NCI-H2171 treated with DMSO at 0.1 percent for 48 hours (cell line): ENCODE results near the gene SPOCD1.

ENCODE experiments used
- DNase-seq: peaks from one replicate; lab custom pipeline; 2025; lab: John Stamatoyannopoulos, UW

The SPOCD1 gene

DNA sequence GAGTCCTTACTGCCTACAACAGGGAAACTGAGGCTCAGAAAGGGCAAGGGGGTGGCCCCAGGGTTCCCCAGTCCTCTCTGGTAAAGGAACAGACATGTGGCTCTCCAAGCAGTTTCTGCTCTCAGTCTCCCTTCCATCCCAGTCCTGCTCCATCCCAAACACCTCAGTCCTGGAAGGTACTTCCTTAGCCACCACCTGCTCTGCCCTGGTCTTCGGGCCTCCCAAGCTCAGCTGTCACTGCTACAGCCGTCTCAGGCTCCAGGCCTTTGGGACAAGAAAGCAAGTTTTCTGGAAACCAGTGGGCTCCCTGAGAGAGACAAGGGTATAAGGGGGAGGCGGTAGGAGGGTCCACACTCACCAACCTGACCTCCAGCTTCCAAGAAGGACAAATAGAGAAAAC is 28.6 kb downstream of the SPOCD1 start:
- DNase-seq: no peak

- DNase-seq: no peak
Observed at GRCh38 chr1:31786366-31787060, 29.3 kb downstream of the SPOCD1 start.

DNA sequence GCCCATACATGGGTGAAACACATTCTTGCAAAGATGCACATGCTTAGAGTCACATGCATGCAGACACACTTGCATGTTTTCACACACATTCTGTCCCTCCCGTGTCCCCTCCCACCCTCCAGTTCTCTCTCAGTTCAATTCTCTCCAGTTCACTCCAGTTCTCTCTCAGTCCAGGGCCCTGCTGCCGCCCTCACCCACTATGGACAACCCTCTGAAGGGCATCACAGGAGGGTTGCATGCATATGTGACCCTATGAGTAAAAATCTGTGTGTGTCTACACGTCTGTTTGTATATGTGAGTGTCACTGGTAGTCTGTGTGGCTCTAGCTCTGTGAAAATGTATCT is 29.9 kb downstream of the SPOCD1 start:
- no peak for DNase-seq

DNA sequence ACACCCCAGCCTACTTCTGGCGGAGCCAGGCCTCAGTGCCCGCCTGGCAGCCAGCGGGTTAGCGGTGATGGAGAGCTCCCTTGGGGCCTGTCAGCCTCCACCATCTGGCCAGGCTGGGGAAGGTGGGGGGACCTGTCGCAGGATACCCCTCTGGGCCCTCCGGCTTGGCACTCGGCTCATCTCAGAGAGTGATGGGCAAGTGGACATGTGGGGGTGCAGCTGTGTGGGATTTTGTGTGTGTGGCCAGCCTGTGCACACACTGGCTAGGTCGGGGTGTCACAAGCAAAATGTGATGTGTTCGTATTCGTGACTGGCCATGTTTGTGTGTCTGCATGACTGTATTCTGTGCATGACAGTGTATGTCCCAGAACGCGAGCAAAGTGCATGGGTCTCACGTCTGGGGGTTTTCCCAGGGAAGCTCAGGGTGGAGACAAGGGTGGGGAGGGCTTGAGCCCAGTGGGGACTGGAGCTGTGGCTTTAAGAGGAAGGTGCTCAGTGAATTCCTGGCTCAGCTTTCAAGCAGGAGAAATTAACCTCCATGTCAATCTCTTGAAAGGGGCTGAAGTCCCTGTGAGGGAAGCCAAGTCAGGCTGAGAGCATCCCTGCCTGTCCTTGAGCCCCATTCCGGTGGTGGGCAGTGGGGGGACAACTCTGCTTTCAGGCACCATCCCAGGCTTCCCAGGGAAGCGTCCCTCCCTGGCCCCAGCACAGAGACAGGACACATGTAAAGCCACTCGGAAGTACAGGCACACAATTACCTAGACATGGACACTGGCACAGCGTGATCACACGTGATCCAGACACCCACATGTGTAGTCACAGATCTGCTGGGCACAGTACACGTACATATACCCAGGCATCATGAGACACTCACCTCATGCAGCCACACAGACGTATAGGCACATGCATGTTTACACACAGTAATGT is 30.5 kb downstream of the SPOCD1 start:
- peak; percentile 87 for DNase-seq

- no peak for DNase-seq
Observed at GRCh38 chr1:31784356-31785019, 31.3 kb downstream of the SPOCD1 start.

DNA sequence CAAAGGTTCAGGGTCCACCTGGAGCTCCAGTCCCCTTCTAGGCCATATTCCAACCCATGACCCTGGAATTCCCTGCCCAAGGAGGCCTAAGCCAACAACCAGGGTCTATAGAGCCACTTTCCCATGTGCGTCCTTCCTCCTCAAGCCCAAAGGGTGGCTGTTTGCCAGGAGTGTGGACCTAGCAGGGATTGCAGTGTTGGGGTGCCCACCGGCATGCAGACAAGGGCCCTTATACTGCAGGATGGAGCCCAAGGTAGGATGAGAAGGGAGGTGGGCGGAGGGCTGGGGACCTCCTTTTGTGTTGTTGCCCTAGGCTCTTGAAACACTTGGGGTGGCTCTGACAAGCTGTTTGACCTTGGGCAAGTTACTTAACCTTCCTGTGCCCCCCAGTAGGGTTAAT is 32.0 kb downstream of the SPOCD1 start:
- no peak for DNase-seq

GRCh38 chr1:31782421-31783410 is 33.1 kb downstream of the SPOCD1 start:
- DNase-seq: no peak

- no peak for DNase-seq
Observed at GRCh38 chr1:31781756-31782371, 34.0 kb downstream of the SPOCD1 start.

- DNase-seq: no peak
Observed at GRCh38 chr1:31781138-31781755, 34.6 kb downstream of the SPOCD1 start.

- no peak for DNase-seq
Observed at GRCh38 chr1:31780632-31781031, 35.2 kb downstream of the SPOCD1 start.

DNA sequence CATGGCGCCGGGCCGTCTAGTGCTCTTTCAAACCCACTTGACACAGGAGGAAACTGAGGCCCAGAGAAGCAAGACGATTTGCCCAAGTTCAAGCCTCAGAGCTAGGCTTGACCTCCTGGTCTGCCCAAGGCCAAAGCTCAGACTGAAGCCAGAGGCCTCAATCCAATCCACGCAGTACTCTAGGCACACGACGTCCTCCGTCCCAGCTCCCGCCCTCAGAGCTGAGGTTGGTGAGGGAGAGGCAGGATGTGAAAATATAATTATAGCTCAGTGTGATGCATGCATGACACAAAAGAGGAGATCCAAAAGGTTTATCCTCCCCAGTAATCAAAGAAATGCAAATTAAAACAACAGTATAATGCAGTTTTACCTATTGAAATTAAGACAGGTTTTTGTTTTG is 36.1 kb downstream of the SPOCD1 start:
- no peak for DNase-seq

DNA sequence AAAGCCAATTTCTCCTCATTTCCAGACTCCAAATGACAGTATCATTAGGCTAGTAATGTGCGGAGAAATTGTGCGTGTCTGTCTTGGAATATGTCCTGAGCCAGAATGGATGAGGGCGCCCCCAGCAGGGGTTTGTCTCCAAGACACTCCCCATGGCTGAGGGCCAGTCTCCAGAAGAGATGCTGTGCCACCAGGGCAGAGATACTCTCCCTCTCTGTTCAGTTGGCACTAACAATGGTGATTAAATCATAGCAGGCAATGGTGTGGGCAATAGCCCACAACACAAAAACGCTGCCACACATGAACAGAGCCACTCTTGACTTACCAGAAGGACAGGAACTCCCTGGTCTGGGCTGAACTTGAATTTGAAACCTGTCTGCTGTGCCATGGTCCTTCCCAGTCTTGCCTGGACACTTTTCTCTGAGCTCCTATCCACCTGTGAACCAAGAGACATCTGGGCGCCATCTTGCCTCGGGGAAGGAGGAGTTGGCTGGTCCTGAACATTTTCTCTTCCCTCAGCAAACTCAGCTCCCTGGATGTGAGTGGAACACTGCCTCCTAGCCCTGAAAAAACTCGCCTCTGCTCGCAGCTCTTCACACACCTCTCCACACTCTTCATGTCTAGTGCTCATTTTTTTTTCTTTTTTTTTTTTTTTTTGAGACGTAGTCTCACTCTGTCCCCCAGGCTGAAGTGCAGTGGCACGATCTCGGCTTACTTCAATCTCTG is 36.9 kb downstream of the SPOCD1 start:
- no peak for DNase-seq

DNA sequence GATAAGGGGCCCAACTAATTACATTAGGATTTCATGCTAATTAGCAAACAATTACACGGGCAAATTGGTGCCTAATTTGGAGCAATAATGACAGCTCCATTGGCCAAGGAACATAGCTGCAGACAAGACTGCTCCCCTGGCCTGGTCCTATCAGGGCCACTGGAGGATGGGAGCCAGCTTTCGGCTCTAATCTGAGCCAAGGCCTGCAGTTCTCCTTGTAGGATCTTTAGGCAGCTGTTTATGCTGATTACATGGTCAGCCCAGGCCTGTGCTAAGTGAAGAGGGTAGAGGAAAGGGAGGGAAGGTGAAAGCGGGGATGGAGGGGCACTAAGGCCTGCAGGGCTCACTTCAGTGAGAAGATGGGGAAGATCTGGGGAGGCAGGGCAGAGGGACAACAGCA is 39.3 kb downstream of the SPOCD1 start:
- no peak for DNase-seq

DNA sequence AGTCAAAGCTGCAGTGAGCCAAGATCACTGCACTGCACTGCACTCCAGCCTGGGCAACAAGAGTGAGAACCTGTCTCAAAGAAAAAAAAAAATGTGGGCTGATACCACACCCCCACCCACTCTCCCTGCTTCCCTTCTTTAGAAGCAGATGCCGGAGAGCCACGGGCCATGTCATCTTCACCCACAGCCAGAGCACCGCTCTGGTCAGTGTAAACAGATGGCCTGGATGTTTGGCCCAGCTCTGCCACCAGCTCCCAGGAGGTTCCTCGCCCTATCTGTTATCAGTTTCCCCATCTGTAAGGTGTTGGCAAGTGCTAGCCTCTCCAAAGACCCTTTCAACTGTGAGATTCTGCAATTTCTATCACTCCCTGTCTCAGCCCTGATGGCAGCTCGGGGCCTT is 39.8 kb downstream of the SPOCD1 start:
- DNase-seq: no peak

DNA sequence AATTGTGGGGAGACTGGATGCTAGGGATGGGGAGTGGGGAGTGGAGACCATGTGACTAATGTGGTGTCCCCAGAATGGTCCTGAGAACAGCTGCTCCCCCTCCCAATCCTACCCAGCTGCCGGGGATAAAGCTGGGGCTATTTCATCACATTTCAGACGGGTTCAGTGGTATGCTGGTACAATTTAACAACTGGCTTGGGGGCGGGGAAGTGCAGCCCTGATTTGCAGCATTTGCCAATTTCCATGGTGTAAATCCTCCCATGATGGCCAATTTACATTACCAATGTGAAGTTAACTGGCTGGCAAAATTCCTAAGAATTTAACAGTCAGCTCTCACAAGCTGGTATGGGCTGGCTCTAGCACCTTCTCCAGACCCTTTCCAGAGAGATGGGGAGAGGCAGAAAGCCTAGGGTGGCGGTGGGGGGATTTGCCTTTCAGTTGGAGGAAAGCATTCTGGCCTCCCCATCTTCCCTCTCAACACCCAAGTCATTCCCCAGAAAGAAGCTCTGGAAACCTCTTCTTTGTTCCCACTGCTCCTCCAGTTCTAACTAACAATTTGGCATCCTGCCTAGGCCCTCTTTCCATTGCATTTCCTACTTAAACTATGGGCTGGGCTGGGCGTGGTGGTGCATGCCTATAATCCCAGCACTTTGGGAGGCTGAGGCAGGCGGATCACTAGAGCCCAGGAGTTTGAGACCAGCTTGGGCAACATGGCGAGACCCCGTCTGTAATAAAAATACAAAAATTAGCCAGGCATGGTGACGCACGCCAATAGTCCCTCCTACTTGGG is 40.4 kb downstream of the SPOCD1 start:
- no peak for DNase-seq

GRCh38 chr1:31774495-31774894 is 41.3 kb downstream of the SPOCD1 start:
- DNase-seq: no peak

DNA sequence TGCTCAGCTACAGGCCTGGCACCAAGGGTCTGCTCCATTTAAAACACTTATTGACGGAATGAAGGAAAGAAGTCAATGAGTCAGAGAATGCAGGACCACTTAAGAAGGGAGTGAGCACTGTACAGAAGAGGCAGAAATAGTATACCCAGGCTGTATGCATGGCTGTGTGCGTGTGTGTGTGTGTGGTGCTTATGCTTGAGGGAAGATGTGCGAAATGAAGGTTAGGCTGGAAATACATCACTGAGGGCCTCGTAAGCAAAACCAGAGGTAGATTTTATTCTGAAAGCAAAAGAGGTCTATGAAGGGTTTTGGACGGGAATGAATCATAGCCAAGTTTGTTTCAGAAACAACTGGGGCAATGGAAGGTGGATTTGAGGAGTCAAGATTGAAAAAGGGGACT is 42.0 kb downstream of the SPOCD1 start:
- DNase-seq: no peak

DNA sequence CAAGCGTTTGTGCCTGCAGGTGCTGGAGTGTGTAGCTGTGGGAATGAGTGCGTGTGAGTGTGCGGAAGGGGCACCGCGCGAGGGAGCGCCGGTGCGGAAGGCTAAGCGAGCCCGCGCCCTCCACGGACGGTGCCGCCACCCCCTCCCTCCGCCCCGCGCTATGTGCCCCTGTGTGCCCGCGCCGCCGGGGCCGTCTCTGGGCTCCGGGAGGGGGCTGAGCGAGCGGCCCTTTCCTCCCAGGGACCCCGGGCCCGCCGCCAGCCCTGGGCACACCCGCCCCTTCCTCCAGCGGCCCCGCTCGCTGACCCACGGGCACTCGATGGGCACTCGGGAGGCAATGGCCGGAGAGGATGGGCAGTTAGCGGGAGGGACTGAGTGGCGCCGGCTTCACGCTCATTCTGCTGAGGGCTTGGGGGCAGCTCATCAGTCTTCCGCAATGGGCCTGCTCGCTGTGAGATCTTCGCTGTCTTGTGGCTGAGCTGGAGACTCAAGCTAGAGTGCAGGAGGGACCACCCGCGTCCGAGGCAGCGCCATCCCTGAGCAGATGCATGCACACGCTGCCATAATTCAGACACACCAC is 43.1 kb downstream of the SPOCD1 start:
- no peak for DNase-seq
